Tibial nerve (tissue), 4 donors: ENCODE data around the gene TRAF3IP3. TPM values are rescaled to one million over a fixed set of nuclear protein-coding genes. Genes with fewer than 3 reads are reported as not detected.

Source experiments
- DNase-seq, 2 donors: peaks; one replicate each; pipeline ENCODE4 v3.0.0-alpha.2; 2019; ENCODE audit warnings: low spot score in 2 of 2
- H3K27ac ChIP-seq, 4 donors: fragments of 200-600 bp; sonication (generic) in 3 of 4; one replicate each; pipeline ENCODE4 v1.5.1; 2017 to 2019; ENCODE audit warnings: mild to moderate bottlenecking in 1 of 4
- H3K27me3 ChIP-seq, 2 donors: fragments of 200-600 bp; sonication (generic) in 1 of 2; one replicate each; pipeline versions ENCODE4 v1.5.1 to v1.6.0; 2017 to 2019
- H3K36me3 ChIP-seq, 3 donors: fragments of 200-600 bp; sonication (generic); one replicate each; pipeline ENCODE4 v1.5.1; 2018 to 2019
- H3K4me1 ChIP-seq, 4 donors: fragments of 200-600 bp; sonication (generic) in 3 of 4; one replicate each; pipeline ENCODE4 v1.5.1; 2017 to 2019
- H3K4me3 ChIP-seq, 4 donors: fragments of 200-600 bp; sonication (generic) in 3 of 4; one replicate each; pipeline ENCODE4 v1.5.1; 2017 to 2019; ENCODE audit warnings: mild to moderate bottlenecking in 1 of 4, moderate library complexity in 1 of 4
- H3K9me3 ChIP-seq, 4 donors: fragments of 200-600 bp; sonication (generic) in 3 of 4; one replicate each; pipeline ENCODE4 v1.5.1; 2017 to 2019
- EP300 ChIP-seq, 2 donors: sonication (generic); formaldehyde crosslinking; IDR thresholded peaks; one replicate each; pipeline ENCODE4 v1.6.1; 2017; ENCODE audit warnings: antibody characterized with exemption in 2 of 2, mild to moderate bottlenecking in 1 of 2
- POLR2A ChIP-seq, 2 donors: fragments of 450-650 bp; IDR thresholded peaks; one replicate each; pipeline ENCODE4 v1.6.1; 2017; ENCODE audit warnings: antibody characterized with exemption in 2 of 2, mild to moderate bottlenecking in 2 of 2, moderate library complexity in 2 of 2
- WGBS, 2 donors: methylation state at CpG; one replicate each; pipeline ENCODE4 v1.1.5; 2018; 5-methylcytosine and 5-hydroxymethylcytosine counted together
- total RNA-seq, 4 donors: library from RNA; depleted of rRNA; stranded (reverse); fragments of >200 nt; gene quantifications; one replicate each; pipeline ENCODE4 v1.1.0, GENCODE V29; 2016
- TF ChIP-seq, protein P1 (sequence below), 5 experiments: fragments of 200-600 bp in 3 of 5; fragments of 450-650 bp in 2 of 5; sonication (generic) in 3 of 5; IDR thresholded peaks; one replicate each; pipeline ENCODE4 v1.5.1; 2016 to 2019; ENCODE audit warnings: antibody characterized with exemption in 5 of 5, mild to moderate bottlenecking in 3 of 5, moderate library complexity in 2 of 5

Gene TRAF3IP3
- total RNA-seq, 4 donors from 2014 or later = 0.87 to 8.0 (median 2.3) TPM

DNA sequence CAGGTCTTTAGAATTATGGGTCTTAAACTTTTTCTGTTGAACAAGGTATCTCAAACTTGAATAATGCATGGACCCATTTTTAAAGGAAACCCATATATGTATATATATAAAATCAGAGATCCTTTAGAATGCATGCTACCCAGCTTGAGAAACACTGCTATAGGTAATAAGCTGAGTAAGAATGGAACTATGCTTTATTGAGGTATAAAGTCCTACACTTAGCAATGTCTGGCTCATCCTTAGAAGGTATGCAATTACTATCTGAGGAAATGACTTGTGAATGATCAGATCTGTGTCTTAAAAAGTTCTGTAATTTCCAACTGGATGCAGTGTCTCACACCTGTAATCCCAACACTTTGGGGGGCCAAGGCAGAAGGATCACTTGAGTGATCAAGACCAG, 11.2 kb downstream of the TRAF3IP3 start:
- Histone ChIP-seq H3K27ac (no peak overlapping the region), H3K27me3 (no peaks in the 10 kb centered on the region), H3K4me3 (no peak overlapping the region), H3K9me3 (no peaks in the 10 kb centered on the region), H3K4me1 (peaks cover 0 to 27% (median 25%) of the 10 kb centered on the region in 4 donors), H3K36me3 (no peaks in the 10 kb centered on the region)
- TF ChIP-seq EP300 (IDR thresholded peaks at IDR 0.05) = no peak
- no peak for TF ChIP-seq POLR2A (IDR thresholded peaks at IDR 0.05)
- TF ChIP-seq, protein P1, sequence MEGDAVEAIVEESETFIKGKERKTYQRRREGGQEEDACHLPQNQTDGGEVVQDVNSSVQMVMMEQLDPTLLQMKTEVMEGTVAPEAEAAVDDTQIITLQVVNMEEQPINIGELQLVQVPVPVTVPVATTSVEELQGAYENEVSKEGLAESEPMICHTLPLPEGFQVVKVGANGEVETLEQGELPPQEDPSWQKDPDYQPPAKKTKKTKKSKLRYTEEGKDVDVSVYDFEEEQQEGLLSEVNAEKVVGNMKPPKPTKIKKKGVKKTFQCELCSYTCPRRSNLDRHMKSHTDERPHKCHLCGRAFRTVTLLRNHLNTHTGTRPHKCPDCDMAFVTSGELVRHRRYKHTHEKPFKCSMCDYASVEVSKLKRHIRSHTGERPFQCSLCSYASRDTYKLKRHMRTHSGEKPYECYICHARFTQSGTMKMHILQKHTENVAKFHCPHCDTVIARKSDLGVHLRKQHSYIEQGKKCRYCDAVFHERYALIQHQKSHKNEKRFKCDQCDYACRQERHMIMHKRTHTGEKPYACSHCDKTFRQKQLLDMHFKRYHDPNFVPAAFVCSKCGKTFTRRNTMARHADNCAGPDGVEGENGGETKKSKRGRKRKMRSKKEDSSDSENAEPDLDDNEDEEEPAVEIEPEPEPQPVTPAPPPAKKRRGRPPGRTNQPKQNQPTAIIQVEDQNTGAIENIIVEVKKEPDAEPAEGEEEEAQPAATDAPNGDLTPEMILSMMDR (IDR thresholded peaks at IDR 0.05) = no peak
- no peak for DNase-seq

DNA sequence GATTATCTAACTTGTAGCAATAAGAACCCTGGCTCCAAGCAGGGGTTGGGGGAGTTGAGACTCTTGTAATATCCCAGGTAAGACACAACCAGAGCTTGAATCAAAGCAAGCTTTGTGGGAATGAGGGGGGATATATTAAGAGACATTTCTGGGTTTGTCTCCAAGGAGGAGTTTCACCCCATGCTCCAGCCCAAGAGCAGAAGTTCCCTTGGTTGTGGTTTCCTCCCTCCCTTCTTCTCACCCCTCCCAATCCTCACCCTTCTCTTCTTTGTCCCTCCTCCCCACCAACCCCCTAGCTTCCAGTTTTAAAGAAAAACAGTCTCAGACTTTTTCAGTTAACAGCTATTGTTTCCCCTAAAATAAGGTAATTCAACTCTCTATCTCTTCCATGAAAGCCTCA, 11.9 kb downstream of the TRAF3IP3 start:
- Histone ChIP-seq H3K4me3 (no peak overlapping the region), H3K4me1 (peaks cover 0 to 27% (median 25%) of the 10 kb centered on the region in 4 donors), H3K9me3 (no peaks in the 10 kb centered on the region), H3K36me3 (no peaks in the 10 kb centered on the region), H3K27ac (peak overlapping the region in 3 of 4 donors; percentile 29 to 85 (median 72)), H3K27me3 (no peaks in the 10 kb centered on the region)
- no peak for DNase-seq
- TF ChIP-seq, protein P1 (IDR thresholded peaks at IDR 0.05) = no peak
- TF ChIP-seq EP300 (IDR thresholded peaks at IDR 0.05) (no peak), POLR2A (IDR thresholded peaks at IDR 0.05) (no peak)

DNA sequence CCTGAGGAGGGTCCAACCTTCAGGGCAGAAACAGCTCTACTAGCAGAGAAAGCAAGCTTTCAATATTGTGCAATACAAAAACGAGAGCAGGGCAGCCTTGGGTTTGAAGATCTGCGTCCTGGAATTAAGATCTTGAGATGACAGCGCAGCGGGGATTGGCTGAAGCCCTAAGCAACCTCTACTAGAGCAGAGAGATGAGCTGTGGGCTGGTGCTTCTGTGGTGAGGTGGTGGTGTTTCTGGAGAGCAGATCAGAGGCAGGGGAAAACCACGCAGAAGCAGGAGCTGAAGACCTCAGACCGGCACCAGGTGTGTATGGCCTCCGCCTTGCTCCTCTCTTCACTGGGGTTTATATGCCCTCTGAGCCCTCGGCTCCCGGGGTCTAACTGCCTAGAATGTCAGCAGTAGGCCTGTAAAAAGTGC, 12.5 kb downstream of the TRAF3IP3 start:
- Histone ChIP-seq H3K27me3 (no peaks in the 10 kb centered on the region), H3K4me1 (peaks cover 0 to 27% (median 25%) of the 10 kb centered on the region in 4 donors), H3K36me3 (no peaks in the 10 kb centered on the region), H3K4me3 (peak overlapping the region in 2 of 4 donors; percentile 4 to 41), H3K27ac (peak overlapping the region in 3 of 4 donors; percentile 72 to 85 (median 76)), H3K9me3 (no peaks in the 10 kb centered on the region)
- WGBS, 2 donors = 80 to 85% methylated on average over 9 of the region's 9 CpGs
- TF ChIP-seq, protein P1 (IDR thresholded peaks at IDR 0.05) = no peak
- TF ChIP-seq POLR2A (IDR thresholded peaks at IDR 0.05) = no peak
- TF ChIP-seq EP300 (IDR thresholded peaks at IDR 0.05) = no peak
- no peak for DNase-seq

DNA sequence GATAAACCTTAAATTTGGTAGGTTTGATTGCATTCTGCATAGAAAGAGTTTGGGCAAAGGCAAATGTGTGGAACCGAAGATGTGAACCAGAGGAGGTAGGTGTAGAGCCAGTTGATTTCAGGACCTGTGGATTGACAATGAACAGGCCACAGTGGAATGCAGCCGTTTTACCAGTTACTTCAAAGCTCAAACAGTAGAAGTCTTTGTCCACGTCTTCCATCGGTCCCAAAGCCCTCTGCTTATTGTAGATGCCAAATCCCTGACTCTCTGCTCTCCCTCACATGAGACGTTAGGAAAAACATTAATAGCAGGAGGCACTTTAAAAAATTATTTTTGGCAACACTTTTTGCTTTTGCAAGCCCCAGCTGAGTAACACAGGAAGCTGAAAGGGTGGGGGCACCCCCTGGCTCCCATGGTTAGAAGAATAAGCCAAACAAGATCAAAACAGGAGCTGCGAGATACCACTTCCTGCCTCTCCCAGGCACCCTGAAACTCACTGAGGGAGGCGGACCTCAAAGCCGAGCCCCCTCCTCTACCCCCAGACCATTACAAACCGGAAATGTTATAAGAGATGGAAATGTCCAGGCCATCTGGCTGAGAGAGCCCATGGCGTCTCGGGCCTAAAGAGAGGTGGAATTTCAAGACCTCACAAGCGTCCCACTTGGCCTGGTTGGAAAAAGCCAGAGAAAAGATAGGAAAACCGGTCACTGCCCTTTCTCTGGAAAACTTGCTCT, 13.5 kb downstream of the TRAF3IP3 start:
- peak; percentile 46 to 64 for DNase-seq
- Histone ChIP-seq H3K9me3 (no peaks in the 10 kb centered on the region), H3K4me1 (peaks cover 0 to 27% (median 25%) of the 10 kb centered on the region in 4 donors), H3K36me3 (no peaks in the 10 kb centered on the region), H3K27me3 (no peaks in the 10 kb centered on the region), H3K4me3 (peak overlapping the region in 2 of 4 donors; percentile 4 to 41), H3K27ac (peak overlapping the region in 3 of 4 donors; percentile 72 to 85 (median 76))
- WGBS, 2 donors = 18 to 20% methylated on average over 13 of the region's 13 CpGs
- peak in 1 of 2 donors; percentile 71 for TF ChIP-seq EP300 (IDR thresholded peaks at IDR 0.05)
- TF ChIP-seq POLR2A (IDR thresholded peaks at IDR 0.05) = no peak

DNA sequence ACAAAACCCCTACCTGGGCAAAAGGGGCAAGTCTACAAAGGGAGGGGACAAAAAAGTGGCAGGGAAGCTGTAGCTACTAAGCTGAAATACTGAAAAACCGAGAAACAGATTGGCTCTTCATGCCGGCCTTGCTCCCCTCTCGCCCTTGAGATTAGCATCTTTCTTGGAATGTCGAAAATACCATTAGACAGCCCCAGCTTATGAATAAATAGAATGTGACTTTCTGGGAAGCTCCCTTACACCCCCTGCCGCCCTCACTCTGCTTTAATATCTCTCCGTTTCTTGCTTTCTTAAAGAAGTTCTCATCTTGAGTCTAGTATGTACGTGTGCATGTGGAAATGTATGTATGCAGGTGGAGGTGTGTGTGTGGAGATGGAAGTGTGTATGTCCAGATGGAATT, 14.1 kb downstream of the TRAF3IP3 start:
- no peaks in the 10 kb centered on the region for H3K9me3 ChIP-seq
- DNase-seq = no peak
- peaks cover 0 to 27% (median 26%) of the 10 kb centered on the region in 4 donors for H3K4me1 ChIP-seq
- no peaks in the 10 kb centered on the region for H3K36me3 ChIP-seq
- H3K27ac ChIP-seq = peak overlapping the region in 3 of 4 donors; percentile 72 to 85 (median 76)
- TF ChIP-seq, protein P1 (IDR thresholded peaks at IDR 0.05) = no peak
- TF ChIP-seq EP300 (IDR thresholded peaks at IDR 0.05) = no peak
- TF ChIP-seq POLR2A (IDR thresholded peaks at IDR 0.05) = no peak
- WGBS, 2 donors = 44 to 52% methylated on average over 7 of the region's 7 CpGs
- peak overlapping the region in 1 of 4 donors; percentile 41 for H3K4me3 ChIP-seq
- no peaks in the 10 kb centered on the region for H3K27me3 ChIP-seq
